A549 treated with RU486 at 1 μM for 4 hours (cell line): ENCODE data around the gene SULT1A2. TPM values are rescaled to one million over a fixed set of nuclear protein-coding genes. Genes with fewer than 3 reads are reported as not detected.

Experiments
- total RNA-seq: library from RNA; stranded (reverse); fragments of 200-300 nt; extraction: Qiagen RNA extraction; gene quantifications from 5 replicates; pipeline ENCODE4 v1.2.3, GENCODE V29; 2022; ENCODE audit warnings: low read depth

SULT1A2 gene
- total RNA-seq = 0.08 TPM in 1 of 5 replicates, not detected in the others

DNA sequence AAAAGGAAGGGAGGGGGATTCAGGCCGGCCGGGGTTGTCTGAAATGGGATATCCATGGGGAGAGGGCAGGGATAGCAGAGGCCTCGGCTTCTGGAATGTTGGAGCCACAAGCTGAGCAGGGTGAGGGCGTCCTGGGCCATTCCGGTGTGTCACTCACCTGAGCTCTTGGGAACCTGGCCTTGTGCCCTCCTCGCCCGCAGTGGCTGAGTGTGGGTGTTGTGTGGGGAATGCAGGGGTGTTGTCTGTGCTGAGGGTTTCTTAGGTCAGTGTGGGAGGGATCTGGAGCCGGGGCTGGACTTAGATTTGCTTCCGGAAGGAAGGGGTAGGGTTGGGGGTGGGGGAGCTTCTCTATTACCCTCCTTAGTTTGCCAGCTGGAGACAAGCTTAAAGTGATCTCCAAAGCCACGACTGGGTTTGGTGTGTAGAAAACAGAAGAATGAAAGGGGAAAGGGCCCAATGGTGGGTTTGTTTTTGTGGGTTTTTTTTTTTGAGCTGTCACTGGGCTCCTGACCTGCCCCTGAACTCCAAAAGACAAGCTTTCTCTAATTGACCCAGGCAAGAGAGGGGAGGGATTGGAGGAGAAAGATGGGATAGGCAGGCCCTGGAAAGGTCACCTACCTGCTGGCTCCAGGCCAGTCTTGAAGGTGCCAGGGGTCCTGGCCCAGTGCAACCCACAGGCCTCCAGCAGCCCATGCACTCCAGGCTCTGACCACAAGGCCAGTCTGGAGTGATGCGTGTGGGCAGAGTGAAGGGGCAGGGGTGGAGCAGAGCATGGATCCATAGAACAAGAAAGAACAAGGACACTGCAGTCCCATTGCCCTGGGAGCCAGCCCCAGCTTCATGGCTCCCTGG lies at the start of gene SULT1A2:
Gene SULT1A2 (minus strand): TSS at position 211 of the 852 bp plus-strand sequence. CDS start 1,120 bp downstream, outside the sequence.

DNA sequence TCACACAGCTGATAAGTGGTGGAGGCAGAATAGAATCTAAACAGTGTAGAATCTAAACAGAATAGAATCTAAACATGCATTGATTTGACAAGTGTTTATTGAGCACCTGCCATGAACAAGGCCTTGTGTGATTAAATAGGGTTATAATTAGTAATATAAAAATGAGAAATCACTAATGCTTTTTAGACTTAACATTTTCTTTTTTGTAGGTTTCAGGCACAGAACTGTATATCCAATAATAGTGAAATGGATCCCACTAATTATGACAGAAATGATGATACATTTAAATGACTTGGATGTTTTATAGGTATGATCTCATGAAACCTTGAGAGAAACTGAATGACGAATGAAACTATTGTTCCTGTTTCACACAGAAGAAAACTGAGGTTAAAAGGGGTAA lies 40.9 kb upstream of the SULT1A2 start, which contains the start of gene NPIPB8:
Gene NPIPB8 (plus strand): TSS at position 301 of the 400 bp plus-strand sequence. CDS start 296 bp downstream, outside the sequence.

DNA sequence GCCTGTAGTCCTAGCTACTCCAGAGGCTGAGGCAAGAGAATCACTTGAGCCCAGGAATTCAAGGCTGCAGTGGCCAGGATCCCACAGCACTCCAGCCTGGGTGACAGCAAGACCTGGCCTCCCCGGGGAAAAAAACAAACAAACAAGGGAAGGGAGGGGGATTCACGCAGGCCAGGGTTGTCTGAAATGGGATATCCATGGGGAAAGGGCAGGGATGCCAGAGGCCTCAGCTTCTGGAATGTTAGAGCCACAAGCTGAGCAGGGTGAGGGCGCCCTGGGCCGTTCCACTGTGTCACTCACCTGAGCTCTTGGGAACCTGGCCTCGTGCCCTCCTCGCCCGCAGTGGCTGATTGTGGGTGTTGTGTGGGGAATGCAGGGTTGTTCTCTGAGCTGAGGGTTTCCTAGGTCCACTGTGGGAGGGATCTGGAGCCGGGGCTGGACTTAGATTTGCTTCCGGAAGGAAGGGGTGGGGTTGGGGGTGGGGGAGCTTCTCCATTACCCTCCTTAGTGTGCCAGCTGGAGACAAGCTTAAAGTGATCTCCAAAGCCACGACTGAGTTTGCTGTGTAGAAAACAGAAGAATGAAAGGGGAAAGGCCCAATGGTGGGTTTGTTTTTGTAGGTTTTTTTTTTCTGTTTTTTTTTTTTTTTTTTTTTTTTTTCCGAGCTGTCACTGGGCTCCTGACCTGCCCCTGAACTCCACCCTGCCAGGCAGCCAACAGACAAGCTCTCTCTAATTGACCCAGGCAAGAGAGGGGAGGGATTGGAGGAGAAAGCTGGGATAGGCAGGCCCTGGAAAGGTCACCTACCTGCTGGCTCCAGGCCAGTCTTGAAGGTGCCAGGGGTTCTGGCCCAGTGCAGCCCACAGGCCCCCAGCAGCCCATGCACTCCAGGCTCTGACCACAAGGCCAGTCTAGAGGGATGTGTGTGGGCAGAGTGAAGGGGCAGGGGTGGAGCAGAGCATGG lies 13.1 kb upstream of the SULT1A2 start, which contains the start of gene SULT1A1:
Gene SULT1A1 (minus strand): TSS at position 414 of the 964 bp plus-strand sequence. CDS start 1,189 bp downstream, outside the sequence.

DNA sequence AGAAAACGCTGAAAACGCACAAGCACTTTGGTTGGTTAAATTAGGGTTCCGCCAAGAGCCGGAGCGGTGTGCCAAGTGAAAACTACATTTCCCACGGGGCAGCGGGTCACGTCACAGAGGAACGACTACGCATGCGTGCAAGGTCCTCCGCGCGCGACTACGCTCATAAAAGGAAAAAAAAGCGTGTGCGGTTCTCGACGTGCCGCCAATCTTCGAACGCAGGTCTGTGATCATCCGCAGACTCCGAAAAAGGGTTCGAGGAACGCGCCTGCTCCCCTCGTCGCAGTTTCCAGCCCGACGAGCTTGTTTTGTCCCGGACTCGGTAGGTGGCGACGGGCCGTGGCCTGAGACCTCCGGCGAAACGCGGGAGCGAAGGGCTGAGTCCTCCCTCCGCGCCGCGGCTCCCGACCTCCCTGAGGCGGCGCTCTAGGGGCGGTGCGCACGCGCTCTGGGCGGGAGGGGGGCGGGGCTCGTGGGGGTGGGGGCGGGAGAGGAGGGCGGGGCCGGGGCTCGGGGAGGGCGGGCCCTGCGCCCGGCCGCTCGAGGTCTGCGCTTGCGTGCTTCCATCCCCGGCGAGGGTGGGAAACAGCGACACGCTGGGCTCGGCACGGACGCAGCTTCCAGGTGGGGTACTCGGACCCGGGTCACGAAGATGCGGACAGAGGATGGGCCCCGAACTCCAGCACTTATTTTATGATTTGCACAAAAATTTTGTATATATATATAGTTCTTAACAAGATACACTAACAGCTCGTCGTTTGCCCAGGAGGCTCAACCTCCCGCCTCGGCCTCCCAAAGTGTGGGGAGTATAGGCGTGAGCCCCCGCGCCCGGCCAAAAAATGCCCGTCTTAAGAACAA lies 42.8 kb downstream of the SULT1A2 start, which contains the start of gene SGF29:
Gene SGF29 (plus strand): TSS at position 145 of the 858 bp plus-strand sequence. CDS start 27,150 bp downstream, outside the sequence.

Other genes starting within 250 kb of the SULT1A2 start
- gene NPIPB6, start 233.5 kb downstream of the SULT1A2 start, total RNA-seq = 1.6 to 2.0 TPM (median 1.9 TPM) in 5 replicates
- 50.0 to 118 TPM (median 72.1 TPM) in 5 replicates for gene EIF3CL, start 193.2 kb downstream of the SULT1A2 start, total RNA-seq
- 0.17 to 0.51 TPM (median 0.40 TPM) in 3 of 5 replicates, not detected in the others for gene NPIPB7, start 124.7 kb downstream of the SULT1A2 start, total RNA-seq
- gene CLN3, start 105.0 kb downstream of the SULT1A2 start, total RNA-seq = 21.5 to 36.4 TPM (median 28.3 TPM) in 5 replicates
- gene APOBR, start 102.4 kb downstream of the SULT1A2 start, total RNA-seq = 0.06 to 0.10 TPM (median 0.07 TPM) in 5 replicates
- not detected in 5 replicates for gene IL27, start 90.2 kb downstream of the SULT1A2 start, total RNA-seq
- gene NUPR1, start 58.1 kb downstream of the SULT1A2 start, total RNA-seq = 10.7 to 28.8 TPM (median 16.5 TPM) in 5 replicates
- 20.7 to 26.1 TPM (median 21.3 TPM) in 5 replicates for gene SGF29, start 43.1 kb downstream of the SULT1A2 start, total RNA-seq
- gene SULT1A1, start 13.0 kb upstream of the SULT1A2 start, total RNA-seq = 4.2 to 6.7 TPM (median 5.5 TPM) in 5 replicates
- gene NPIPB8, start 41.0 kb upstream of the SULT1A2 start, total RNA-seq = not detected in 5 replicates
- gene EIF3C, start 114.4 kb upstream of the SULT1A2 start, total RNA-seq = 194 to 402 TPM (median 337 TPM) in 5 replicates
- gene NPIPB9, start 154.7 kb upstream of the SULT1A2 start, total RNA-seq = 1.5 to 2.7 TPM (median 1.7 TPM) in 5 replicates
- gene ATXN2L, start 225.9 kb upstream of the SULT1A2 start, total RNA-seq = 89.8 to 145 TPM (median 131 TPM) in 5 replicates
- 211 to 324 TPM (median 285 TPM) in 5 replicates for gene TUFM, start 249.3 kb upstream of the SULT1A2 start, total RNA-seq